Fibroblast of gingiva (primary cell): ENCODE results near the gene SNAI3.

Source experiments
- DNase-seq: peaks from one replicate; pipeline ENCODE4 v3.0.0-alpha.2; 2011; ENCODE audit warnings: low read depth

The SNAI3 gene

DNA sequence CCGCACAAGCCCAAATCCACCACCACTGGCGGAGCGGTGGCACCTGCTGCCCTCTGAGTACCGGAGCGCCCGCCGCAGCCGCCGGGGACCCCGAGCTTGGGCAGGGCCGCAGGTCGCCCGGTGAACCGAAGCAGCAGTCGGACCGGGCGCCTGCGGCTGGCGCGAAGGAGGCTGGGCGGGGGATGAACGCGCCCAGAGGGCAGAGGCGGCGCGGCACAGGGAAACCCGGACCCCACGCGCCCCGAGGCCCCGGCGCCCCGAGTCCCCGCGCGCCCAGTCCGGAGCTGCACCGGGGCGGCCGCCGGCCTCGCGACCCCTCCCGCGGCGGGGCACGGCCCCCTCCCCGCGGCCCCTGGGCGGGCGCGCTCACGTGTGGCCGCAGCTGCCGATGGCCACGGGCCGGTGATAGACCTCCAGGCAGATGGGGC lies 19.5 kb upstream of the SNAI3 start:
- DNase-seq: no peak

DNA sequence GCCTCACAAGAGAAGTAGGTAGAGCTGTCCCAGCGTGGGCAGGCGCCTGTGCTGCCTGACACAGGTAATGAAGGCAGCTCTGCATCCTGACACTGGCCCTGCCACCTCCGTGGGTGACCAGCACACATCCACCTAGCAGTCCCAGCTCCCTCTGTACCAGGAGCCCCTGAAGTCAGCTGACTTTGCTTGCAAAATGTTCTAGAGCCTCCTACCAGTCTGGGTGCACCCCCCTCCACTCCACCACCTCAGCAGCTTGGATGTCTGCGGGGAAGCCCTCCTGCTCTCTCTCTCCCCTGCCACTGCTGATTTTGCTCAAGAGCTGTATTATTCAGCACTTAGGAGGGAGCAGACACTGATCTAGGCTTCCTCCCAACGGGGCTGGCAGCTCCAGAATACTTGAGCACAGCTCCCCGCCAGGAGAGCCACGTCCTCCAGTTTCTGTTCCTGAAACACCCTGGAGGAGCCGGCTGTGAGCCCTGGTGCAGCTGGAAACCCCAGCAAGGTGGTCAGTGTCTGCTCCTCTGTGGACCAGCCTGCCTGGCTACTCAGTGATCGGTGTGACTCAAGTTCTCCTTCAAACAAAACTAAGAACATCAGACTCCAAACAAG lies 18.9 kb upstream of the SNAI3 start:
- DNase-seq: no peak

DNA sequence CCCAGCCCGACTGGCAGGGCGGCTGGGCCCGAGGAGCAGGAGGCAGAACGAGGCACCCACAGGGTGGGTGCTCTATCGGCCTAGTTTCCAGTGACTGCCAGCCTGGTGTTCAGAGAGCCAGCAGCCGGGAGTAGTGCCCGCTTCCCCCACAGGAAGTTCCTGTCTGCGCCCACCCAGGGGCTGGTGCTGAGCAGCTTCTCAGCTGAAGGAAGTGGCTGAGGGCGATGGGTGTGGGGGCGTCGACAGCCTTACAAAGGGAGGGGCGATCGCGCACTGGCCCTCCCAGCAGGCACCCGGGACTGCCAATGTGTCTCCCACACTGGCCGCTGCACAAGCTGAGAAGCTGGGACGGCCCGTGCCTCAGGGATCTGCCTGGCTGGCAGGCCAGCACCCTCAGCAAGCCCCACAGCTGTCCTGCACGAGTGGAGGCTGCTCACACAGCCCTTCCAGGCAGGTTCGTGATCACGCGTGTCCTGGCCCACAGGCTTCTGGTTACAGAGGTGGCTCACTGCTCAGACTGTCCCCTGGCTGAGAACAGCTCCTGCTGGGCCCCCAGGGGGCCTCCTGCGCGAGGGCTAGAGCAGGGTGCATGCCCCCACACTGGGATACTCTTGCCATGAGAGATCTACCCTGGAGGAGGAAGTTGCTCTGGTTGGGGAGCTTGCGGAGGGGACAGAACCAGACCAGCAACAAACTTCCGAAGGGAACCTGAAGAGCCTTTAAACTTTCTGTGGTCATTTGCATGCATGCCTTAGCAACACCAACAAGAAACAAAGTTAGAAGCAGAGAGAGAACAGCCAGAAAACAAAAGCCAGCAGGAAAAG lies 17.4 kb upstream of the SNAI3 start:
- DNase-seq: no peak

DNA sequence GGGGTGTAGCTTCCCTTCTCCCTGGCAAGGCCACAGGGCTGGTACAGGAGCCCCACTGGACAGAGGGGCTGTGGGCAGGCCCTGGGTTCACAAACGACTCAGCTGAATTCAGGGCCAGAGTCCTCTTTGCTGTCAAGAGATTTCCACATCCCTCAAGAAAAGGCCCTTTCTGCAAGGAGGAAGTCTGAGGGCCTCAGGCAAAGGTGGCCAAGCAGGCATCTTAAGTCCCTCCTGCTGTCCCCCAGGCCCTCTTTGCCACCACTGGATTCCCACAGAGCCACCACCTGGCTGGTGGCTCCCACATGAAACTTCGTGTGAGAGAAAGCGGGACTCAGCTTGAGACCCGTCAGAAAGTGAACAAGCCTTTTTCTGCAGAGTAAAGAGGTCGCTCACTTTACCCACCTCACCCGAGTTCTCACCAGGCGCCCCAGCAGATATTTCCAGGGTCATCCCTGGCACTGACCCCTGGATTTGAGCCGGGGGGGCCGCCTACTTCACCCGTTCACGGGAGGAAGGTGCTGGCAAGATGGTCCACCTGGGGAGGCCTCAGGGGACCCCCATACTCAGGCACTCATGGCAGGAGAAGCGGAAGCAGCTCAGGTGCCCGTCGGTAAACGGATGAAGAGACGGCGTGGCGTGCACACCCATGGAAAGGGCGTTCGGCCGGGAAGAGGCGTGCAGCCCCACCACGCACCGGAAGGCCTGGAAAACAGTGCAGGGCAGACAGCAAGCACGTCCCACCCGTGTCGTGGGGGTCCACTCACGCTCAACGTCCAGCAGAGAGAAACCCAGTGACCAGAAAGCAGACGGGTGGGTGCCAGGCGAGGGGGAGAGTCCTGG lies 16.3 kb upstream of the SNAI3 start:
- no peak for DNase-seq

DNA sequence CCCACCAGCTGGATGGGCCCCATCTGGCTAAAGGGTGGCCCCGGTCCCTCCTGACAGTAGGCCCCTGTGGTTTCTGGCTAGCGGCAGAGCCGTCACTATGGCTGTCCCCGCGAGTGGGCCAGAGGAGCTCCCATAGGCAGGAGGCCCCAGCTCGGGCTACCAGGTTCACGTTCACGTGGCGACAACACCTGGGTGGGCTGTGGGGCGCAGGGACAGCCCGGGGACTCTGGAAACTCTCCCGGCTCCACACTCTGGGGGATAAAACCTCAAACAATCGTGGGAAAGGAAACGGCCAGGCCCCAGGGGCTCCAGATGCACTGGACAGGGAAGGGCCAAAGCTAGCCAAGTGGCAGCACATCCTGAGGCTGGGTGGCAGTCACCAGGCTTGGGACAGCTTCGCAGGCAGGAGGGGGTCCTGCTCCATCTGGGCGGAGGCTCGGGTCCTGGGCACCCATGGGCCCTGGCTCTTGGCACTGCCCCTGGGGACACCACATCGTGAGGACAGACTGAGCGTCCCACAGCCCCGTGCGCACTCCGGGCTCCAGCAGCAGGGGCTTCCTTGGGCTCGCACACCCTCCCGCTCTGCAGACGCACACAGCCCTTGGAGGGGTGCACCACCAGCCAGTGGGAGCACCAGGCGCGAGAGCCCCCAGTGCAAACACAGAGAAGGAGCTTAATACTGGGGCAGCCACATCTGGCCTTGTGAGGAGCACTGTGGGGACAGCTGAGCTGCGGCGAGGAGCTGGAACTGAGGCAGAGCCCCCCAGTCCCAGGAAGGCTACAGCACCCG lies 15.5 kb upstream of the SNAI3 start:
- DNase-seq: no peak

DNA sequence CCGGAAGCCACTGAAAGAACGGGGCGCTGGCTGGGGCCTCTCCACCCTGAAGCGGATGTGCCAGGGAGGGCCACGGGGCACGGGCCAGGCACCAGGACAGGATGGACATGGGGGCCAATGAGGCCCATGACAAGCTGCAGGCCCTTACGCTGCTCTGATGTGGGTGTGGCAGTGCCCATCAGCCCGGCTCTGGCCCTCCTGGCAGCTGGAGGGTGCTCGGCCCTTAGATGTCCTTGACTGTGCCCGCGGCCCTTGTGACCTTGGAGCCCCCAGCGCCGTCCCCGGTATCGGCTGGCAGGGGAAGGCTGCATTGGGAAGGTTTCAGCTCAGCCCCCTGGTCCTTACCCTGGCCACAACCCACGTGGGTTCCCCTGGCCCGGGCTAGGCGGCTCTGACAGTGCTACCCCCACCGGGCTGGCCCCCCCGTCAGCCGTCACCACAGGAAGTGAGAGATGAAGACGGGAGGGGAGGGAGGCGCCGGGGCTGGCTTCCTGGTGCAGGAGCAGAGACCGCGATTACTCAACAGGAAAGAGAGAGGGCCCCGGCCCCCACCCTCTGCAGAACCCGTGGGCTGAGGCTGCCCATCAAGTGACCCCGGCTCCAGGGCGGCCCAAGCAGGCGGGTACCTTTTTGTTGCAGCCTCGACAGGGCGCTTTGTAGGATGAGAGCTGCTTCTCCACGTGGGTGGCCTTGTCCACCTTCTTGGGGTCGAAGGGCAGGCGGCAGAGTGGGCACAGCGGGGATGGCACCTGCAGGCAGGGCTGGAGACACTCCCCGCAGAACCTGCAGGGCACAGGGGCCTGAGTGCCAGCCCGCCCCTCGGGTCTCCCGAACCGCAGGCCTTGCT lies 14.6 kb upstream of the SNAI3 start:
- DNase-seq: peak; percentile 47

DNA sequence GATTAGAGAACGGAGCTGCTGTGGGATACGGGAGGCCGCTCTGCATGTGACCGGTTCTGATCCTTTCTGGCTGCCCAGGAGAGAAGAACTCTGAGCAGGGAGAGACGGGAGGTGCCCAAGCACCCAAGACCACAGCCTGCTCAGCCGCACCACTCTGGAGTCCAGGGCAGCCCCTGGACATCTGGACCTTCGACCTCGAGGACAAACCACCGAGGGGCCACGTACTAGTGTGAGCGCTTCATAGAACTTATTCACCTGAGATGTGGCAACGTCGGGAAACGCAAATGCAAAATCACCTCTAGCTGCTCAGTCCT lies 14.0 kb upstream of the SNAI3 start:
- DNase-seq: no peak

DNA sequence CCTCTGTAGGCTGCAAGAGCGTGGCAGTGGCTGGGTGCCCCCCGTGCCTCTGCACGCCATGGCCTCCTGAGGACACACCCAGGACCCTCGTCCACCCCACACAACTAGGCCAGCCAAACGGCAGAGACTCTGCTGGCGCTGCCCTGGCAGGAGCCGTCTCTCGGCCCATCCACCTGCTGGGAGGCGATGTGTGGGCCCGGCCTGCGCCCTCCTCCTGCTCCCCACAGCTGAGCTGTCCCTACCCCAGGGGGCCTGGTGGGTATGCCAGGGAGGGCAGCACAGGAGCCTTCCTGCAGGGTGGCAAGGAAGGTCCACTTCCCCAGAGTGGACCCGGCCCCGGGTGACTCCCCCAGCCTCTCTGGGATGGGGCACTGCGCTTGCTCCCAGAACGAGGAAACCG lies 12.9 kb upstream of the SNAI3 start:
- no peak for DNase-seq

DNA sequence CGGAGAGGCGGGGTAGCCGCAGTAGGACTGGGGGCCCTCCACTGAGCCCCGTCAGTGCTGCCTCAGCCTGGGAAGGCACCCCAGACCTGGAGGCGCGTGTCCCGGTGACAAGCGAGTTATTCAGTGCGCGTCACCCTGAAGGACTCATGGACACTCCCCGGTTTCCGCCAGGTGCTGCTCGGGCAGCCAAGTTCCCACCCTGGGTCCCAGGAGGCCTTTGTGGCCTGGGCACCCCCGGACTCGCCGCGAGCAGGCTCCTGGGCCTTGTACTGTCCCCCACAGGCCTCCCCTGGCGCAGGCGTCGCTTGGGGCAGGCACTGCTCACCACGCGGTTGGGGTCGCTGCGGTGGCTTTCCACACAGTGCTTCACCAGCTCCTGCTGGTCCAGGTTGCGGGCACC lies 12.3 kb upstream of the SNAI3 start:
- no peak for DNase-seq

DNA sequence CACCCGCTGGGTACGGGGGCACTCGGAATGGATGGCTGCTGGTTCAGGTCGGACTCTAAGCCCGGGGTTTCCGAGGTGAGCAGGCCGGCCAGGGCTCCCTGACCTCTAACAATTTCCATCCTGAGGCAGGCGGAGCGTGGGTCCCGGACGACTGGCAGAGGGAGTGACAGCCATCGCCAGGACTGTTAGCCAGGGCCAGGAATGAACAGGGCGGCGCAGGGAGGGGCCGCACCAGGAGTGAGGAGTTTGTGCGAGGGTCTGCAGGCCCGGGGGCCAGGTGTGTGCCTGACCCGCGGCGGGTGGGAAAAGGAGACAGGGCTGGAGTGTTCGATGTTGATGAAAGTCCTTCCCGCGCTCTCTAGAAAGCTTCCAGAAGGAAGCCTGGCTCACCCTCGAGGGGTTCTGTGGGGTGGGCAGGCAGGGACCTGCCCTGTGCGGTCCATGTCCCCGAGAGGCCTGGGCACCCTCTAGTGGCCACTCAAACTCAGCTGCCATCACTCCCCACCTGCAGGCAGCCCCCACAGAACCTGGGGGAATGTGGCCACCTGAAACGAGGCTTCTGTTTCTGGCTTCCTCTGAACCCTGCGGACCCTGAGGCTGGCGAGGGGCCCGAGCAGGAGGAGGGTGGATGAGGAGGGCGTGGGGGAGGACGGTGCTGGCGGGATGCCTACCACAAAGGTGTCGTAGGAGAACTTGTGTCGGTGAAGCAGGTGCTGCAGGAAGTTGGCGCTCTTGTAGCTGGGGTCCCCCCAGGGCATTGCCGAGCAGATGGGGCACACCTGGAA lies 11.7 kb upstream of the SNAI3 start:
- DNase-seq: no peak

DNA sequence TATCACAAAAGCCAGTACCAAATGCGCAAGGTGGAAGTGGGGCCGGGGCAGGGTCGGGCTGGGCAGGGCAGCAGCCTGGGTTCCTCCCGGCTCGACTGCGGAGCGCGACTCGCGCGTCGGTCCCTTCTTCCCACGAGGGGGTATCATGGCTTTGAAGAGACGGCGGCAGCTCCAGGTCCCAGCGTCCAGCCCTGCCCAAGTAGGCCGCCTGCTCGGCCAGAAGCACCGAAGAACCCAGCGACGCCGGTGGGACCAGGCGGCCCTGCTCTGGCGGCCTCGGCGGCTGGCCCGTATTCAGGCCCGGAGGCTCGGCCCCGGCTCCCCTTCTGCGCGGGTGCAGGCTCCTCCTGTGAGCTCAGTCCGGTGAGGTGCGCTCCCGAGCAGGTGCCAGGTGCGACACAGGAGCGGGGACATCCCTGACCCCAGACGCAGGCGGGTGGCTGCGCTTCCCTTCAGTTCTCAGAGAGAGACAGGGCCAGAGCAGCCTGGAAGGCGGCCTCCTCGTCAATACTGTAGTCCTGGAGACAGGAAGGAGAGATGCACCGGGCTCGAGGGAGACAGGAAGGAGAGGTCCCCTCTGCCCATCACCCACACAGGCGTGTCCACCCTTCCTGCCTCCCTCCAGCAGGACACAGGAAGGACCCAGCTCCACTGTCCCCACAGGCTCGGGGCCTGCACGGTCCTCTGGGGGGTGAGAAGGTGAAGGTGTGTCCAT lies 11.0 kb upstream of the SNAI3 start:
- DNase-seq: no peak

DNA sequence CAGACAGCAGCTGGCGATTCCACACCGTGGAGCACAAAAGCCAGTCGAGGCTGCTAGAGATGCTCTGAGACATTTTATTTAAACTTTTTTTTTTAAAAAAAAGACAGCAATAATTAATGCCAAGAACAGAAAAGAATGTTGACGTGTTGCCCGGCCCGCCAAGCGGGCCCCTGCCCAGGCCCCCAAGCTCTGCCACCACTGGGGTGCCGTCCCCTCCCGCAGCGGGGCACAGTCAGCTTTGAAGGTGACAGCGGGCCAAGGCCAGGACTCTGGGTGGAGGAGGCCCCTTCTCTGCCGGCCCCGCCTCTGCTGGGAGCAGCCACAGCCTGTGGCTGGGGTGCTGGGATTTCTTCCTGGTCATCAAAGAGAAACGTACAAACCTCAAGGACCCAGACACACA lies 10.1 kb upstream of the SNAI3 start:
- DNase-seq: no peak

DNA sequence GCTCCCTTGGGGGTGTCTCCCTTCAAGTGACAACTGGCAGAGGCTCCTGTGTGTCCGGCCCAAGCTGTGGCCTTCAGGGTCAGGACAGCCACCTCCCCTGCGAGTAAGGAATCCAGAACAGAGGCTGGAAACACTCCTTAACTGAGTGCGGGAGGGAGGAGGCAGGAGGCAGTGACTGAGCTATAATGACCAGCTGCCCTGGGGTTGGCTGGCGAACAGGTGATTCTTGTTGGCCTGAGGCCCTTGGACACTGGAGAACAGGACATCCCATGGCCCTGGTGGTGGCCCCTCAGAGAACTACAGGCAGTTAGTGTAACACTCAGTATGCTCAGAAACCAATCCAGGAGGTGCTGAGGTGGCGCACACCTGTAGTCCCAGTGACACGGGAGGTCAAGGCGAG lies 9.4 kb upstream of the SNAI3 start:
- DNase-seq: no peak

DNA sequence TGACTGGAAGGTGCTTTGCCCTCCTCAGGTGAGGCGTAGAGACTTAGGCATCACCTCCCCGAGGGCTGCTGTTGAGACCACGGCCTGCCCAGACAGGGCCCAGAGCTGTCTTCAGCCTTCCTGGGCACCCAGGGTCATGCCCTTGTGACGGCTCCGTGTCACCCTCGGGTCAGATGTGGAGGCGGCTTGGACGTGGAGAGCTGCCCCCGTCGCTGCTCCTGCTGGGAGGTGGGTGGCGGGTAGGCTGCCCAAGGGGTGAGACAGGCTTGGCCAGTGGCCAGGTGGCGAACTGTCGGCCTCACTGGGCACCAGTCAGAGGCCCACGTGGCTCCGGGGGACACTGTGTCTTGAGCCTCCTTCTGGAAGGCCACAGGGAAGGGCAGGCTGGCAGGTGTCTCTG lies 8.9 kb upstream of the SNAI3 start:
- DNase-seq: no peak

DNA sequence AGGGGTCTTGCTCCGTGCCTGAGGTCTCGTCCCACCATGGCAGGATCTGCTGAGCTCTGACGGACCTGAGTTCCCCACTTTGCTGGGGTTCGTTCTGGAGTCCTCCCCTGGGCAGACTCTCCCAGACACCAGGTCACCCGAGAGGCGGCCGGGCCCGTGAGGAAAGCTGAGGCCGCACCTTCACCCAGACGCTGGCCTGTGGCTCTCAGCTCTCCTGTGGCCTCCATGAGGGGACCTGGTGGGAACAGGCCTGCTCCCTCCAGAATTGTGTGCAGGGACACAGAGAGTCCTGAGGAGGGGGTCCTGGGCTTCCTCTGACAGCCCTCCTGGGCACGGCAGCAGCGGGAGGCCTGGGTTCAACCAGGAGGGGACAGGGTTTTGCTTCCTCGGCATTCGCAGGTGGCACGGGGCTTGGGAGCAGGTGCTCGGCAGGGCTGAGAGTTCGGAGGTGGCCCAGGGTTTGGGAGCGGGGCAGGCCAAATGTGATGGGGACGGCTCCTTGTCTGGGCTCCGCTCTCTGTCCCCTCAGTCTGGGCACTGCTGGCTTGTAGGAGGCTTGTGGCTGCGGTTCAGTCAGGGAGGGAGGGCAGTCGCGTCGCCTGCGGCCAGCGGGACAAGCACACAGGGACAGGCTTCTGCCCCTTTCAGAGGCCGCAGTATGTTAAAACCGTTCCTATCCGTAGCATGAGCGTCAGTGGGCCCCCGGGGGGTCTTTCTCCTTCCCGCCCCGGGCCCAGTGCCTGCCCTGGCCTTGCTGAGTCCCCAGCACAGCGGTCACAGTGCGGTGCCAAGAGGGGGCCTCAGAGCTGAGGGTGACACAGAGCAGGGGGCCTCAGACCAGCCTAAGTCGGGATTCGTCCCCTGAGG lies 8.1 kb upstream of the SNAI3 start:
- no peak for DNase-seq

DNA sequence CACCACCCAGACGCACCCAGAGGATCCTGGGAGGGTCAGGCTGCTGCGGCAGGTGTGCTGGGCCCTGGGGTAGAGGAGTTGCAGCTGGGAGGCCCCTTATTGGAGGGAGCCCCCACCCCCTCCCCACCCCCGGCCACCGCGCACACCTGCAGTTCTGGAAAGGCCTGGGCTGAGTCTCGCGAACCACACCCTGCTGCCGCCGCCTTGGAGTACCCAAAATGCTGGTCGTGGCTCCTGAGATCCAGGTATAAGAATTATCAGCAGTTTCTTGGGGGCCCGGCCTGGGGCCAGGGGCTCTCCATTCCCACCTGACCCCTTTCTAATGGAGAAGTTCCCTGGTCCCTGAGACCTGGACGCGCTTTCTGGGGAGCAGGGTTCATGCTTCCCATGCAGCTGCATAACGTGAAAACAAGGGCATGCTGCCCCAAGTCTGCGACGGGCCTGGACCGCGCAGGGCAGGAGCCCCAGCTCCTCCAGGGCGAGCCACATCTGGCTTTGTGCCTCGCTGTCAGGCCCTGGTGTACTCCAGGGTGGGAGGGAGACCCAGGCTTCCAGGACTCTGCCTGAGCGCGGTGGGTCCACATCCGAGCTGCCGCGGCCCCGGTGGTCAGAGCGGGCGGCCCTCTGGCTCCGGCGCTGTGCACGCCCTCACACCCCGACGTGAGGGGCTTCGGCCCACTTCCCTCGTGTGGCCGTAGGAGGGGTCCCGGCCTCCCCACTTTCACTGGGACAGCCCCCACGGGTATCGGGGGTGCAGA lies 7.3 kb upstream of the SNAI3 start:
- no peak for DNase-seq

DNA sequence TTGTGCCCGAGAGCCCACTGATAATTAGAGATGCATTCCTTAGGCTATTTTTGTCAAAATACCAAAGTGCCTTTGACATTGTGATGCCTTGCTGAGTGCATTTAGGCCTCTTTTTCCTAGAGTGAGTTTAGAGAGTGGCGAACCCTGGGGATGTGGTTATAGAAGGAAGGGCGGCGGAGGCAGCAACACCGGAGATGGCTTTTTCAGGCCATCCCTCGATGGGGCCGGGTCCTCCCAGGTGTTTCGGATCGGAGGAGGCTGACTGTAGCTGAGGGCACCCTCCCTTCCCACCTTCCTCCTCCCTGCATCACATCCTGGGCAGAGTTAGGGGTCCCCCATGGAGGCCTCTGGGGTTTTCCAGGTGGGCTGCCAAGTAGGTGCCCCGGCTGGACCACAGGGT lies 6.6 kb upstream of the SNAI3 start:
- DNase-seq: no peak

DNA sequence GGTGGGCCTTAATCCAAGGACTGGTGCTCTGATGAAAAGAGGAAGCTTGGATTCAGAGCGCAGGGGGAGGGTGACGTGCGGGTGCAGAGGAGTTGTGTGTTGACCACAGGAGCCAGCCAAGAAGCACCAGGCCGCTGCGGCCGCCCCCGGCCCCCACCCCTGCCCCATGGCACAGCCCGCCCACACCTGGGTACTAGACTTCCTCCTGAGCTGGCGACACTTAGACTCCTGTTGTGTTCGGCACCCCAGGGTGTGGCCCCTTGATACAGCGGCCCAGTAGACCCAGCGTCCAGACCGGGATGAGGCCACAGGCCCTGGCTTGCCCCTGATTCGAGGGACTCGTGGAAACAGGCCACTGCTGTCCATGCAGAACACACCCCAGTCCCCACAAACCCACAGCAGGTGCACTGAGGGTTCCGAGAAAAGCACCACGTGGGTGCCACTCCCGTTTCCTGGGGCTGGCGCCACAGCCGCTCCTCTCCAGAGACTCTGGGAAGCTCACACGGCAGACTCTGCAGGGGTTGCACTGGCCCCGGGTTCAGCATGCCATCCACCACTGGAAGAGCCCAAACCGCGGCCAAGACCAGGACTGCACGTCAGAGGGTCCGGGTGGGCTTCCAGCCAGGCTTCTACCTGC lies 5.7 kb upstream of the SNAI3 start:
- no peak for DNase-seq
